Activated CD4-positive, alpha-beta T cell treated with anti-CD3 and anti-CD28 coated beads, Interleukin-2, amount 50 U/mL, for 16 hours (primary cell): ENCODE measurements around the gene BOK.

Experiments used
- DNase-seq: peaks from one replicate; pipeline ENCODE4 v3.0.0-alpha.2; 2020

Gene BOK

DNA sequence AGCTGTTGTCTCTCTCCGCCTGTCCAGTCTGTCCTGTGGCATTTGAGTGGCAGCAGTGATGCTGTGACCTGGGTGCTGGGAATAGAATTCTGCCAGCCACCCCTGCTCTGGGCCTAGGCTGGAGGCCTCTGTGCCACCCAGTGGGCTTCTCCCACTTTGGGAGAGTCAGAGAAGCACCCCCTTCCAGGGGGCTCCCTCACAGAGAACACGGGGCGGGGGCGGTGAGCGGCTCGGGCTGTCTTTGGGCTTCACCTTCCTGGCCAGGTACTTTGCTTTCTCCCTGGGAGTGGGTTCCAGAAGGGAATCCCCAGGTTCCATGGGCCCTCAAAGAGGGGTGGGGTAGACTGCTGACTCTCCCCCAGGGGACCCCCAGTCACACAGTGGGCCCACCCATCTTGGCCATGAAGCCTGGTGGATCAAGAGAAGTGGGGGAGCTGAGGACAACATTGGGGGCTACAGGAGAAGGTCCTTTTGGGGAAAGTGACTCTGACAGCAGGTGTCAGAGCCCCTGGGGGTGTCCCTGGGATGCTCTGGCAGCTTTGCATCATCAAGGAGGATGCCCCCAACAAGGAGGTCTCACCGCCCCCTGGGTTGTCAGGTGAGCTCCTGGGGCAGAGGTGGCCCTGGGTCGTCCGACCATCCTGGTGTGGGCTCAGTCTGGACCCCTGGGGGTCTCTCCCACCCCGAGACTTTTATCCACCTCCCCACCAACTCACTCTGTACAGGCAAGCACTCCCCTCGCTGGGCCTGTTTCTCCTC lies 18.8 kb upstream of the BOK start:
- no peak for DNase-seq

DNA sequence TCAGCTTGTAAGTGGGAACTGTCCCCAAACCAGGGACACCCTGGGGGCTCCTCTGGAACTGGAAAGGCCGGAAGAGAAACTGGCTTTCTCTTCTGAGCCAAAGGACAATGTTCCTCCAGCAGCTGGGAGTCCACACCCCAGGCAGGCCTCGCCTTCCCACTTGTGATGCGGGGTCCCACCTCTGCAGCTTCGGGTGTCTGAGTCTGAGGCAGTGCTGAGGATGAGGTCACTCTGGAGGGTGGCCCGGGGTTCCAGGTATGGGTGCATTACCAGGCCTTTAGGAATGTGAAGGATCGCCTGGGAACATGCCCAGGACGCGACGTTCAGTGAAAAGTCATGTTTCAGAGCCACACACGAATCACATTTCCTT lies 18.2 kb upstream of the BOK start:
- DNase-seq: no peak

DNA sequence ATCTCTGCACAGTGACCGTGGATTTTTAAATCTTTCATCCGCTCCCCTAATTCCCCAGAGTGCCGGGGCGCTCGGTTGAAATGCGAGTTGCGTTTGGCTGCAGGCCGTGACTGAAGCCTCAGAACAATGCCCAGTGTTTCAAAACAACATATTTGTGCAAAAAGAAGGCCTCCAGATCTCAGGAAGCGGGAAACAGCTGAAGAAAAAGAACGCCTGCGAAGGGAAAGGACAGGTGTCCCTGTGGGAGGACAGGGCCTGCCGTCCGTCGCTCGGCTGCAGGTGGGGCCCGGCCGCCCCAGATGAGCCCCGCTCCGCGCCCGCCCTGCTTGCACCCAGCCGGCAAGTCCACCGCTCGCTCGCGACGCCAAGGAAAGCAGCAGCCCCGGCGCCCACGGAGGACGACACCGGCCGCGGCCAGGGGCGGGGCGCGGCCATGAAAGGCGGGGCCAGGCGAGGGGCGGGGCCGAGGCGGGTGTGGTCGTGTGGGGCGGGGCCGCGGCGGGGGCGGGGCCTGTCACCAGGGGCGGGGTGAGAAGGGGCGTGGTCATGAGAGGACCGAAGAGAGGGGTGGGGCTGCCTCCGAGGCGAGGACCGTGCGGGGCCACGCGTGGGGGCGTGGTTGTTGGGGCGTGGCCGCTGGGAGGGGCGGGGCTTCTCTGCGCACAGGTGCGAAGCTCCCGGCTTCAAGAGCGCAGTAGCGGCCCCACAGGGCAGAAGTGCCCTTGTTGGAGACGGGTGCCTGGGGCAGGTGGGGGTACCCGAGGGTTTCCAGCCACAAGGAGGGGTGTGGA lies 17.6 kb upstream of the BOK start:
- peak; percentile 70 for DNase-seq

DNA sequence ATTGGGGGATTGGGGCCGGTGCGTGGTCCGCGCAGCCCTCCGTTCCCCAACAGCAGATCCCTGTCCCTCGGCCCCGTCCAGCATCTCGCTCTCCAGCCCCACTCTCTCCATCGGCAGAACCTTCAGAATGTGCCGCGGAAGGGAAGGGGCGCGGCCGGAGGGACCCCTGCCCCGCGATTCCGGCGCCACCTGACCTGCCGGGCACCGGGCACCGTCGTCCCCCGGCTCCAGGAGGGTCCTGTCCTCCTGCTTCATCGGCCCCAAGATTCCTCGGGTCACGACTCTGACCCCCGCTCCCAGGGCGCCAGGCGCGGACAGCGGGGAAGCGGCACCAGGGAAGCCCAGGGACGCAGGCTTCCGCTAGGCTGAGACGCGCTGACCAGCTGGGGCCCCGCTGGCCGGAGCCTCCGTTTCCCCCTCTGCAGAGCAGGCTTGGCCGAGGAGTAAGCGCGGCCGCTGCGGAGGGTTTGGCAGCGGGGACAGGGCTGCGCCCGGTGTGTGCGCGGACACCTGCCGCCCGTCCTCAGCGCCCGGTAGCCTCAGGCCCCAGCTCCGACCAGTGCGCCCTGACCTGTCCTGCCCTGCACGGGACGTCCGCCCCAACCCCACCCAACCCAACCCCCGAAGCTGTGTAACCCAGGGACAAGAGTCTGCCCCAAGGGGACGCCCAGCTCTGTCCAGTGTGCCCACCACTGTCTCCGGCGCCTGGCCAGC lies 16.8 kb upstream of the BOK start:
- no peak for DNase-seq

DNA sequence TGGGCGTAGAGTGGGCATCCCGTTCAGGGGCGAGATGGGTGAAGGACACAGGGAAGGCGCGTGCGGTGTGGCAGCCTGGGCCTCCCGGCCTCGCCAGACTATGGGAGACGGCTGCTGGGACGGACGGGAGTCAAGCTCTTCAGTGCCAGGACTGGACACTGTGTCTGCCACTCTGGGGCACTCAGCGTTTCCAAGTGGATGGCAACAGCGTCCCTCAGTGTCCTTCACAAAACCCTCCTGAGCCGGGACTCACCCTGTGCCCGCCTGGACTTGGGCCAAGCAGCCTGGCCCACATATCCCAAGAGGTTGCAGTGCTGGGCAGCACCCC lies 16.3 kb upstream of the BOK start:
- DNase-seq: no peak

DNA sequence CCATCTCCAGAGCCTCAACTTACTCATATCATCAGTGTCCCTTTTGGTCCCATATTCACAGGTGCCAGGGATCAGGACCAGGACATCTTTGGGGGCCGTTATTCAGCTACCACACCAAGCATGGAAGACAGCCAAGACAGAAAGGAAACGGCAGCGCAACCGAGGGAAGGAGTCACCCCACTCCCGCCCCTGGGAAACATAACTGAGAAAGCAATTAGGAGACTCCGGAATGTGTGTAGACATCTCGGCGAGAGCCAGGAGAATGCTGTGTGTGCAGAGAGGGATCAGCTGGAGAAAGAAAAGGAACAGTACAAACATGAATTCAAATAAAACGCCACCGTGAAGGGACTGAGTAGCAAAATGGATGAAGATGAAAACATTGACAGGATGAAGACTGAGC lies 13.4 kb upstream of the BOK start:
- no peak for DNase-seq

DNA sequence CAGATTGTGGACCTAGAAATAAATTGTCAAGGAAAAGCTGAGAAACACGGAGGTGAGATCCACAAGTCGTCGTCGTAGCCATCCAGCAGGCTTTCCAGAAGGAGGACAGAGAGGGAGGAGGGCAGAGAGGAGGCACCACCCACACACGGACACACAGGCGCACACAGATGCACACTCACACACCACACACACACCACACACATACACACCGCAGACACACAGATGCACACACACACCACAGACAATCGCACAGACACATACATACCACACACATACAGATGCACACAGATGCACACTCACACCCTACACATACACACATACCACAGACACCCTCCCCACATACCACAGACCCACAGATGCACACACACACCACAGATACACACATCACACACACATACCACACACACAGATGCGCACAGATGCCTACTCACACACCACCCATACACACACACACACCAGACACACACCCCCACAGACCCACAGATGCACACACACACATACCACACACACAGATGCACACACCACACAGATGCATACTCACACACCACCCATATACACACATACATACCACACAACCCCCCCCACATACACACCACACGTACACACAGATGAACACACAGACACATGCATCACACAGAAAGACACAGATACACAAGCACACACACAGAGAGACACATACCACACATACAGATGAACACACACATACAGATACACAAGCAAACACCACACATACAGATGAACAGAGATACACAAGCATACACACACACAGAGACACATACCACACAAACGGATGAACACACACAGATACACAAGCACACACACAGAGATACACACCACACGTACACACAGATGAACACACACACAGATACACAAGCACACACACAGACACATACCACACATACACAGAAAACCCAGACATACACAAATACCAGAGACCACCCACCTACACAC lies 12.7 kb upstream of the BOK start:
- DNase-seq: no peak

DNA sequence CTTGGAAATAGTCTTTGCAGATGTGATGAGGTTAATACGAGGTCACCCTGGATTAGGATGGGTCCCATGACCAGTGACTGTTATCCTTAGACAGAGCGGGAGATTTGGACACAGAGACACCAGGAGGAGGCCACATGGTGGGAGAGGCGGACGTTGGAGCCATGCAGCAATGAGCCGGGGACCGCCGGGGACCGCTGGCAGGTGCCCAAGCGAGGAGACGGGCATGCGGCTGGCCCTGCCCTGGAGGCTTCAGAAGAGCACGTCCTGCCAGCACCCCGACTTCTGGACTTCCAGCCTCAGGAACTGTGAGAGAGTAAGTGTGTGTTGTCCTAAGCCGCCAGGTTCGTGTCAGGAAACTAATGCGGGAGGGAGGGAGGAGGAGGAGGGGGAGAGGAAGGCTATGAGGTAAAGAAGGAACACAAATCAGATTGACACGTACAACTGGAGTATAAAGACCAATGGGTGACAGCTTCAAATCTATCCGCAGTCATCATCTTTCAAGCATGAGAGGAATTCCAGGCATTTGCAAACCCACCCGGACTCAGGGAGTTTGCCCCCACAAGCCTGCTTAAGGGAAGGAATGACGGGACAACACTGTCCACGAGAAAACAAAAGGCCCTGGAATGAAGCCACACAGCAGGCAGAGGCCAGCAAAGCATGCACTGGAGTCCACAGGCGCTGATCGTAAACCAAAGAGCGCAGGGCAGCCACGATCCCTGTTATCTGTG lies 11.6 kb upstream of the BOK start:
- DNase-seq: no peak

DNA sequence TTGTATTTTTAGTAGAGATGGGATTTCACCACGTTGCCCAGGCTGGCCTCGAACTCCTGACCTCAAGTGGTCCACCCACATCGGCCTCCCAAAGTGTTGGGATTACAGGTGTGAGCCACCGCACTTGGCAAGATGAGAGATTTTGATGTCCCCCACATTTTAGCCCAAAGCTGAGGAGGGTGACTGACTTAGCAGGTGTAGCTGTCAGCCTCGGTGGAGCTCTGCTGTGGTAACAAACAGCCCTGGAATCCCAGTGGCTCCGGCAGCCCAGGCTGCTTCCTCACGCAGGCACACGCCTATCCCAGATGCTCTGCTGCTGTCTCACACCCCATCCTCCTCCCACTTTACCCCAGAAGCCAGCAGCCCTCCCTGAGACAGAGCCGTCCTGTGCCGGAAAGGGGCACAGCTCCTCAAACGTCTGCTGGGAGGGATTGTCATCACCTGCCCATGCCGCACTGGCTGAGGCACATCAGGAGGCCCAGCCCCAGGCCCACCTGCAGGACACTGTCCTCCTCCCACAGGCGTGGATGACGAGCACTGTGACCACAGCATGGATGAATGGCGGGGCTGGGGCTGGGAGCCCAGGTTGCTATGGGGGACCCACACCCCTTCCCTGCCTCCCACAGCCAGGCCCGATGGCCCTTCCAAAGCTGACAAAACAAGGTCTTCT lies 10.6 kb upstream of the BOK start:
- DNase-seq: no peak

DNA sequence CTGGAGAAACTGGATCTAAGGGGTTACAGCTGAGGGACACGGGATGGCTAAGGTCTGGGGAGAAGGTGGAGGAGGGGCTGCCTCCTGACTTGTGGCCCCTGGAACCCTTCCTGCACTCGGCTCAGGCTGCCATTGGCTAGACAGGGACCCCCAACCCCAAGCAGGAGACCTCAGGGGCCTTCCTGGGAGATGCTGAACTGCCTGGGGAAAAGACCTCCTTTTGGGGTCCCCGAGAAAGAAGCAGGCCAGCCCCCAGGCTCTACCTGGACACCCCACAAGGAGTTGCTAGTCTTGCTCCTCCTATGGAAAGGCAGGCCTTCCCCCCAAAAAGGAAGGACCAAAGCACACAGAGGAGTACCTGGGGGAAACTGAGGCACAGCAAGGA lies 10.1 kb upstream of the BOK start:
- no peak for DNase-seq

DNA sequence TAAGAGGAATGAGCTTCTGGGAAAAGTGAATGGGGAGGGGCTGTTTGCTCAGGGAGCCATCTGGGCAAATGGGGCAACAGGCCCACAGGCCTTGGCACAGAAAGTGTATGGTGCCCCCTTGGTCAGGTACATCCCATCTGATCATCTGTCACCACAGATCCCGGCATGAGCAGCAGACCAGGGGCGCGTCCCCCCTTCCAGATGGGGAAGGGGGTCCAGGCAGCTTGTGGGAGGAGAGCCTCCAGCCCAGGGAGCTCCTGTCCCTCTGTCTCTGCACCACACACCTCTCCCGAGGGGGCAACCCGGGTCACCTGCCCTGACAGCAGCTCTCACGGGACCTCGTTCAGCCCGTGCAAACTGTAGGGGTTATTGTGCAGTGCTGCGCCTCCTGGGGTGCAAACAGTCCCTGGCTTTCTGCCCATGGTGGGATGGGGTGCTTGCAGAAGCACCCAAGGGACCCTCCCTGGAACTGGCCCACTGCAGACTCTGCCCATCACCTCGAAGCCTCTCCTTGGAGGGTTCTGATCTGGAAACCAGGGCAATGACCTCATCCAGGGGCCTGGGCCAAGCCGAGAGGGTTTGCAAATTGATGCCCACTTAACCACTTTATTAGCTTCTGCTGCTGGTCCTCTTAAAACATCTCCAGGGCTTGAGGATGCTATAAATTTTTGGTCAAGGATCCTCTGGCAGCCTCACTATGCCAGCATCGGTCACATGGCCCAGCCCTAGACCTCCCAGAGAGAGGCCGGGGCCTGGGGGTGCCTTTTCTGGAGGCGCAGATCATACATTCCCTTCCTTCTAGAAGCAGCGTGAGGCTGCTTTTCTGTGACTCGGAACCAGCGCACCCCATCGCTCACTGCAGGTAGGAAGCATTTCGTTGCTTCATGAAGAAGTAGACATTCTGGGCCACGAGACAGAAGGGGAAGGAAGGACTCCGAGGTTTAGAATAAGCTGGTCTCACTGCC lies 7.6 kb upstream of the BOK start:
- DNase-seq: no peak

DNA sequence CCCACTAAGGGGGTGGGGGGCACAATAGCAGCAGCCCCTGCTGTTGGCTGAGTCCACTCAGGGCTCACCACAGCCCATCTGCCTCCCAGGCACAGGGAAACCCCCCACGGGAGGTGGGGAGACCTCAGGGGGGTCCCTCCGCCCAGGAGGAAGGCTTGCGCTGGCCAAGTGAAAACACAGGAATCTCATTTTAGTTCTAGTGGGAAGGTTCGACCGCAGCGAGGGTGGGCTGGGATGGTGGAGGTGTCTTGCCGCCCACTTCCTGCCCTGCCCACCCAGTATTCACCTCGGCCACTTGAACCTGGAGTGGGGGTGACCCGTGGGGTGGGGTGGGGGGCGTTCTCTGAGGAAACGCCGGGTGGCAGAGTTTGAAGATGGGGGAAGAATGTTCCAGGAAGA lies 6.9 kb upstream of the BOK start:
- DNase-seq: no peak

DNA sequence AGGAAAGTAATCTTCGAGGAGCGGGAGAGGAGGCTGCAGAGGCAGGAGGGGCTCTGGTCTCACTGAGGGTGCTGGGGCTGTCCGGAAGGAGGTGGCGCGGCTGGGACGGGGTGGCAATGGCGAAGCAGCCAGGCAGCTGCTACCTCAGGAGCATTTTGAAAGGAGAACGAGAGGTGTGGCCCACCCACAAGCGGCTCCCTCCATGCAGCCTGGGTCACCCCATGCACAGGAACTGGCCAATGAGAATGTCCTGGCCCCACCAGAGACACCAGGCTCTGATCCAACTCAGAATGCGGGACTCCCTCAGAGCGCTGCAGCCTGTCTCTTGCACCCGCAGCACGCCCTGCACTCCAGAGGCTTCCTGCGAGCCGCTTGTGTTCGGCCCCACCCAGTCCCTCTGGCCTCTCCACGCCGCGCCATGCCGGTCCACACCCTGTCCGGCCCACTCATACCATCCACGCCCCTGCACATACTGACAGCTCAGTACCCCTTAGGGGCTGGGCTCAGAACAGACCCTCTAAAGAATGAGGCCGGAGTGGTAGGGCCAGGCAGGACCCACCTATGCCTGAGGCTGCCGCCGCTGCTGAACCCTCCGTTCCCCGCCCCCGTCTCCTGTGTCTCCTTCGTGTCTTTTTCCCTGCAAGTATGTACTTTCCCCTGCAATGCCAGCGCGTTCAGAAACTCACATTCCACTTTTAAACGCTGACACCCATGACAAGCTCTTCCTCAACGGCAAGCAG lies 6.4 kb upstream of the BOK start:
- DNase-seq: no peak

DNA sequence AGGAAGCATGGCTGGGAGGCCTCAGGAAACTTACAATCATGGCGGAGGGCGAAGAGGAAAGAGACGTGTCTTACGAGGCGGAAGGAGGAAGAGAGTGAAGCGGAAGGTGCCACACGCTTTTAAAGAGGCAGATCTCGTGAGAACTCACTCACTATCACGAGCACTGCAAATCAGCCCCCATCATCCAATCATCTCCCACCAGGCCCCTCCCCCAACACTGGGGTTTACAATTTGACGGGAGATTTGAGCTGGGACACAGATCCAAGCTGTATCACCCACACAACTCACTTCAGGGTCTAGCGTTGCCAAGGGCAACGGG lies 5.1 kb upstream of the BOK start:
- DNase-seq: no peak

DNA sequence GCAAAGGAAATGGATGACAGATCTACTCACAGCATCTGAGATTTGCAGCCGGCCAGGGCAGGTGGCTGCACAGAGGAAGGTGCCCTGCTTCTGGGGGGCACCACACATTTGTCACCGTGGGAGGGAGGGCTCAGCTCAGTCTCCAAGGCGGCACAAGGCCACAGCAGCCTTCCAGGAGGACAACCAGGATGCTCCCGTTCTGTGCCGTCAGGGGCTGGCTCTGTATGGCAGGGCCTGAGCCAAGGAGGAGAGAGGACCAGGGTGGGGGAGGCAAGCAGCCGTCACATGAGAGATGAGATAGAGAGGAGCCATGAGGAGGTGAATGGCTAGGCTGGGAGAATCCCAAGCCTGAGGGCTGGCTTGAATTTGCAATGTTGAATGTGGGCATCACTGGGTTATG lies 4.6 kb upstream of the BOK start:
- no peak for DNase-seq

DNA sequence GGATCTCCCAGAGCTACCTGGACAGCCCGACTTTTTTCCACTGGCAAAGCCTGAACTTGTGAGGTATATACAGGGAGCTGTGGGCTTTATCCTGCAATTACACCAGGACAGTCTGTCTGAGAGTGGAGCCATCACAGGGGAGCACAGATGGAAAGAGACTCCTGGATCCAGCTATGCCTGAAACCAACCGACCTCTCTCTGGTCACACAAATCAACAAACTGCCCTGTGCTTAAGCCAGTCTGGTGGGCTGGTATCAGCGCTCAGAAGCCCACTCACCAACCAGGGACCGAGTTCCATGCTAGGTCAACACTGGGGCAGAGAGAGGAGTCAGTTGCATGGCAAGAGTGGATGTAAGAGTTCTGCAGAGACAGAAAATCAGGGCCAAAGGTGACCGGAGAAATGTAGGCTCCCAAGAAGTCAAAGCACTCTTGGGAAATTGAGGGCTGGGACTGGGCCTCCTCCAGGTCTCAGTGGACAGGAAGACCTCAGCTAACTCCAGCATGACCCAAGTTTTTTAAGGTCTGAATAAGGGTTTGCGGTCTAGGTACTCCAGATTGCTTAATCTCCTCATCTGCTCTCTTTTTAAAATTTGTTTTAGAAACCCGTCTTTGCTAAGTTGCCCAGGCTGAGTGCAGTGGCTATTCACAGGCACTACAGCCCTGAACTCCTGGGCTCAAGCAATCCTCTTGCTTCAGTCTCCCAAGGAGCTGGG lies 3.8 kb upstream of the BOK start:
- no peak for DNase-seq

DNA sequence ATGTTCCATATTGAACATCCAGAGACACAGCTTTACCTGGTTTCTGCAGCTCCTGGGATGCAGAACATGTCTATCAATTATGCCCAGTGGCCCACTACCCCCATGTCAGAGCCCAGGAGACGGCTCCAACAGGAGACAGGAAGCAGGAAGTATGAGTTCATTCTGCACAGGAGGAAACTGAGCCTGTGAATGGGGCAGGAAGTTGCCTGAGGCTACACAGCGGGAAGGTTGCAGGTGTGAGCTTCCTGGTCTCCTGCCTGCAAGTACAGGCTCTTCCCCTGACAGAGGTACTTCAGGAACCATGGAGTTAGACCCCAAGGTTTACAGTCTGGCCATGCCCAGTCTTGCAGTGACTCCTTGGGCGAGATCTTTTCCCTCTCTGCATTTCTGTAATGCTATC lies 2.8 kb upstream of the BOK start:
- DNase-seq: no peak

DNA sequence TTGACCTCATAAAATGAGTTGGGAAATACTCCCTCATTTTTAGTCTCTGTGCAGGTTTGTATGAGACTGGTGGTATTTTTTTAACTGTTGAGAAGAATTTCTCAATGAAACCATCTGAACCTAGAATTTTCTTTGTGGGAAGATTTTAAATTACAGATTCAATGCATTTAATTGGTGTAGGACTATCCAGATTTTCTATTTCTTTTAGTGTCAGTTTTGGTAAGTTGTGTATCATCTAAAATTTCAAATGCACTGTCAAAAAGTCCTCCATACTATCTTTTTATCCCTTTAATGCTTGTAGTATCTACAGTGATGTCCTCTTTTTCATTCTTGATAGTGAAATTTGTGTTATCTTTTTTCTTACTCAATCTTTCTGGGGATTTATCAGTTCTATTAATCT lies 1.8 kb upstream of the BOK start:
- DNase-seq: no peak
